Endothelial cell of umbilical vein (primary cell): ENCODE data around the gene MAPKAPK2. TPM values are rescaled to one million over a fixed set of nuclear protein-coding genes. Genes with fewer than 3 reads are reported as not detected.

Source experiments
- BruUV-seq: library from RNA; stranded (reverse); fragments of 400-500 nt; replicated peaks from 2 replicates; lab custom pipeline; 2021; lab: Mats Ljungman, UMichigan
- CTCF ChIA-PET: fragments of 300-600, 350-600 bp; sonication (Branson Sonifier 250); formaldehyde crosslinking; loops from one replicate; lab custom pipeline; 2021; ENCODE audit warnings: antibody characterized with exemption, inconsistent platforms; lab: Charles Lee
- POLR2A ChIA-PET: fragments of 300-600, 350-600 bp; sonication (Branson Sonifier 250); formaldehyde crosslinking; loops from one replicate; lab custom pipeline; 2021; ENCODE audit warnings: antibody characterized with exemption, inconsistent platforms; lab: Charles Lee
- DNase-seq: peaks from one replicate; pipeline ENCODE4 v3.0.0-alpha.2; 2011; ENCODE audit warnings: low read depth, low spot score
- FAIRE-seq: peaks from 2 replicates; lab custom pipeline; 2011; peaks lifted over from hg19 to GRCh38; lab: Jason Lieb, UNC
- H2AFZ ChIP-seq: 2 replicates; pipeline ENCODE4 v1.6.0; 2012; ENCODE audit warnings: low read depth, low read length, control low read depth, inconsistent platforms
- H3K27ac ChIP-seq: 2 replicates; pipeline ENCODE4 v1.5.1; 2011; ENCODE audit warnings: low read depth, mild to moderate bottlenecking, control low read depth, low read length, moderate library complexity; ENCODE audit not compliant: insufficient read depth
- H3K27me3 ChIP-seq, 2 experiments: 2 replicates each; pipeline versions ENCODE4 v1.6.0 to v1.6.1; 2011; ENCODE audit warnings: low read length in 2 of 2, mixed read lengths in 1 of 2; ENCODE audit not compliant: control insufficient read depth in 2 of 2, insufficient read depth in 2 of 2
- H3K36me3 ChIP-seq, 2 experiments: 2 replicates in 1 of 2; 3 replicates in 1 of 2; pipeline ENCODE4 v1.5.1; 2011; ENCODE audit warnings: low read length in 2 of 2, mild to moderate bottlenecking in 1 of 2, moderate library complexity in 1 of 2; ENCODE audit not compliant: control insufficient read depth in 2 of 2, insufficient read depth in 2 of 2; ENCODE audit errors: extremely low read depth in 1 of 2
- H3K4me1 ChIP-seq: 3 replicates; pipeline ENCODE4 v1.5.1; 2011; ENCODE audit warnings: mild to moderate bottlenecking, low read length; ENCODE audit not compliant: control insufficient read depth, insufficient read depth; ENCODE audit errors: extremely low read depth
- H3K4me2 ChIP-seq: 2 replicates; pipeline ENCODE4 v1.6.1; 2011; ENCODE audit warnings: low read length, control low read depth, mixed read lengths; ENCODE audit not compliant: insufficient read depth
- H3K4me3 ChIP-seq, 3 experiments: fragments of 200-600 bp in 1 of 3; sonication (generic), shearing (Covaris generic) in 1 of 3; replicated peaks in 1 of 3; 2 replicates each; pipeline ENCODE4 v1.5.1; 2011 to 2016; ENCODE audit warnings: control low read depth in 3 of 3, low read length in 3 of 3, mild to moderate bottlenecking in 2 of 3, inconsistent platforms in 1 of 3, low read depth in 1 of 3, moderate library complexity in 1 of 3; ENCODE audit not compliant: insufficient read depth in 1 of 3
- H3K79me2 ChIP-seq: 2 replicates; pipeline ENCODE4 v1.6.0; 2012; ENCODE audit warnings: low read length, inconsistent platforms; ENCODE audit not compliant: control insufficient read depth, insufficient read depth
- H3K9ac ChIP-seq: replicated peaks from 2 replicates; pipeline ENCODE3; 2011; ENCODE audit warnings: low read length, control low read depth; ENCODE audit not compliant: insufficient read depth; ENCODE audit errors: extremely low read depth
- H3K9me1 ChIP-seq: replicated peaks from 3 replicates; pipeline ENCODE4 v1.6.0; 2011; ENCODE audit warnings: mild to moderate bottlenecking, low read length; ENCODE audit not compliant: control insufficient read depth, insufficient read depth; ENCODE audit errors: extremely low read depth
- H3K9me3 ChIP-seq: replicated peaks from 2 replicates; pipeline ENCODE4 v1.5.1; 2012; ENCODE audit warnings: low read length, inconsistent platforms; ENCODE audit not compliant: control insufficient read depth, insufficient read depth
- H4K20me1 ChIP-seq: replicated peaks from 2 replicates; pipeline ENCODE3; 2011; ENCODE audit warnings: mild to moderate bottlenecking, low read length; ENCODE audit not compliant: control insufficient read depth, insufficient read depth; ENCODE audit errors: extremely low read depth
- JUN ChIP-seq: IDR thresholded peaks from 2 replicates; pipeline ENCODE4 v1.6.1; 2011; ENCODE audit warnings: borderline replicate concordance, low read depth; ENCODE audit not compliant: insufficient read length, insufficient read depth
- MYC ChIP-seq: IDR thresholded peaks from one replicate; pipeline ENCODE4 v1.6.1; 2011; ENCODE audit warnings: mild to moderate bottlenecking, low read depth, low read length
- POLR2A ChIP-seq: IDR thresholded peaks from 2 replicates; pipeline ENCODE4 v1.6.1; 2012; ENCODE audit warnings: low read depth, mild to moderate bottlenecking, control low read depth, low read length
- POLR2AphosphoS5 ChIP-seq: IDR thresholded peaks from 2 replicates; pipeline ENCODE4 v1.6.1; 2012; ENCODE audit warnings: low read depth, mild to moderate bottlenecking, control low read depth, low read length, moderate library complexity; ENCODE audit not compliant: insufficient read depth
- dilution Hi-C: fragments of 300-500 bp; cut with MboI; formaldehyde crosslinking; loops from one replicate; pipeline ENCODE4 v1.15.0; 2019; ENCODE audit warnings: low sequenced_read_pairs; ENCODE audit not compliant: extremely low pct_ligation_motif_present
- intact Hi-C: fragments of 100-400 bp; cut with micrococcal nuclease; formaldehyde crosslinking; loops from one replicate; pipeline ENCODE4 v1.10.0; 2022
- polyA plus RNA-seq, 4 experiments: library from polyadenylated mRNA; depleted of rRNA in 3 of 4; stranded (reverse) in 3 of 4; unstranded in 1 of 4; fragments of >200 nt; gene quantifications; 2 replicates each; pipeline versions ENCODE4 v1.2.1 to v1.2.3, GENCODE V29; 2011 to 2012; ENCODE audit warnings: missing spikeins in 1 of 4
- total RNA-seq: library from RNA; stranded (reverse); gene quantifications from 2 replicates; pipeline ENCODE4 v1.2.3, GENCODE V29; 2021
- TF ChIP-seq, protein P1 (sequence below), 2 donors: IDR thresholded peaks; 1 replicate in 1 of 2; 2 replicates in 1 of 2; pipeline ENCODE4 v1.5.1; 2011; ENCODE audit warnings: low read length in 2 of 2, mild to moderate bottlenecking in 2 of 2, moderate library complexity in 2 of 2, control low read depth in 1 of 2, inconsistent platforms in 1 of 2, low read depth in 1 of 2; ENCODE audit not compliant: insufficient read depth in 1 of 2; ENCODE audit errors: extremely low read depth in 1 of 2
- TF ChIP-seq, protein P2 (sequence below): IDR thresholded peaks from 2 replicates; pipeline ENCODE4 v1.6.1; 2011; ENCODE audit not compliant: insufficient read depth, insufficient read length

The MAPKAPK2 gene
- total and polyA plus RNA-seq, 2 donors (not counting 3 experiments of a cell fraction or from before 2014, with no cell fraction given): 52.9 to 69.1 TPM

DNA sequence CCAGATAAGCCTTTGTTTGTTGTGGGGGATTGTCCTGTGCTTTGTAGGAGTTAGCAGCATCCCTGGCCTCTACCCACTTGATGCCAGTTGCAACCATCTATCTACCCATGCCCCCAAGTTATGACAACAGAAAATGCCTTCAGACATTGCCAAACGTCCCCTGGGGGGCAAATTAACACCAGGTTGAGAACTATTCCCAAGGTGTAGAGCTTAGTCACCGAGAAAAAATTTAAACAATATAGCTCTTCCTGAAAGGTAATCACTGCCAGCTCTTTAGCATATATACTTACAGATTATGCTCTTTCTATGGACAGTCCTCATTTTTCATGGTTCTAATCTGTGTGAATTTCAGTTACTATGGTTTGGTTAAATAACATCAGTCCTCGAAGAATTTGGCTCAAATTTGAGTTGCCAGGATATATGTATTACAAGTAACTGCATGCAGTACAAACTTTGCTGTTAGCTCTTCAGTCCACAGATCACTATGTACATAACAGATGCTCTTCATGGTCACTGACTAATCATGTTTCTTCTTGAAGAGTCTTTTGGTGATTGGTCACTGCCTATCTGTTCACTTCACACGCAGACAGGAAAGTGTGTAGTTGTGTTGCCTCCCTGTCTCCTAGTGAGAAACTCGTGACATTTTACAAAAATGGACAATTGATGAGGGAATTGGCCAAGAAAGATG lies 25.2 kb downstream of the MAPKAPK2 start:
- ChIA-PET POLR2A (no interaction called here), CTCF (interaction anchor here (1.0 to 1.6 kb wide), 3 partner anchors 14 to 203 kb away, joined by 3 to 4 read pairs (median 3); no protein-coding TSS in a partner anchor)
- H3K36me3 ChIP-seq: no peaks in the 10 kb centered on the region
- H3K9me3 ChIP-seq: no peaks in the 10 kb centered on the region
- no peak for FAIRE-seq
- DNase-seq: no peak
- no peak overlapping the region for H2AFZ ChIP-seq
- peaks cover 75% of the 10 kb centered on the region for H3K79me2 ChIP-seq
- peaks cover 15% of the 10 kb centered on the region for H3K4me1 ChIP-seq
- BruUV-seq: no TSS peak
- dilution Hi-C loops (no loop called here), intact Hi-C loops (no loop called here)
- no peaks in the 10 kb centered on the region for H3K27me3 ChIP-seq
- H3K9me1 ChIP-seq: no peaks in the 10 kb centered on the region
- TF ChIP-seq JUN: no peak
- no peak for TF ChIP-seq MYC
- no peak for TF ChIP-seq POLR2A
- TF ChIP-seq, protein P1, sequence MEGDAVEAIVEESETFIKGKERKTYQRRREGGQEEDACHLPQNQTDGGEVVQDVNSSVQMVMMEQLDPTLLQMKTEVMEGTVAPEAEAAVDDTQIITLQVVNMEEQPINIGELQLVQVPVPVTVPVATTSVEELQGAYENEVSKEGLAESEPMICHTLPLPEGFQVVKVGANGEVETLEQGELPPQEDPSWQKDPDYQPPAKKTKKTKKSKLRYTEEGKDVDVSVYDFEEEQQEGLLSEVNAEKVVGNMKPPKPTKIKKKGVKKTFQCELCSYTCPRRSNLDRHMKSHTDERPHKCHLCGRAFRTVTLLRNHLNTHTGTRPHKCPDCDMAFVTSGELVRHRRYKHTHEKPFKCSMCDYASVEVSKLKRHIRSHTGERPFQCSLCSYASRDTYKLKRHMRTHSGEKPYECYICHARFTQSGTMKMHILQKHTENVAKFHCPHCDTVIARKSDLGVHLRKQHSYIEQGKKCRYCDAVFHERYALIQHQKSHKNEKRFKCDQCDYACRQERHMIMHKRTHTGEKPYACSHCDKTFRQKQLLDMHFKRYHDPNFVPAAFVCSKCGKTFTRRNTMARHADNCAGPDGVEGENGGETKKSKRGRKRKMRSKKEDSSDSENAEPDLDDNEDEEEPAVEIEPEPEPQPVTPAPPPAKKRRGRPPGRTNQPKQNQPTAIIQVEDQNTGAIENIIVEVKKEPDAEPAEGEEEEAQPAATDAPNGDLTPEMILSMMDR (IDR thresholded peaks at IDR 0.05; ENCODE audit: extremely low read depth in 1 of 2, insufficient read depth in 1 of 2, low read depth in 1 of 2, low read length in 2 of 2): no peak
- TF ChIP-seq, protein P2, sequence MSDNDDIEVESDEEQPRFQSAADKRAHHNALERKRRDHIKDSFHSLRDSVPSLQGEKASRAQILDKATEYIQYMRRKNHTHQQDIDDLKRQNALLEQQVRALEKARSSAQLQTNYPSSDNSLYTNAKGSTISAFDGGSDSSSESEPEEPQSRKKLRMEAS: no peak
- H3K9ac ChIP-seq: no peak overlapping the region
- no peak overlapping the region for H3K4me3 ChIP-seq
- H3K27ac ChIP-seq: no peak overlapping the region
- no peak overlapping the region for H3K4me2 ChIP-seq
- H4K20me1 ChIP-seq: peaks cover 5% of the 10 kb centered on the region

DNA sequence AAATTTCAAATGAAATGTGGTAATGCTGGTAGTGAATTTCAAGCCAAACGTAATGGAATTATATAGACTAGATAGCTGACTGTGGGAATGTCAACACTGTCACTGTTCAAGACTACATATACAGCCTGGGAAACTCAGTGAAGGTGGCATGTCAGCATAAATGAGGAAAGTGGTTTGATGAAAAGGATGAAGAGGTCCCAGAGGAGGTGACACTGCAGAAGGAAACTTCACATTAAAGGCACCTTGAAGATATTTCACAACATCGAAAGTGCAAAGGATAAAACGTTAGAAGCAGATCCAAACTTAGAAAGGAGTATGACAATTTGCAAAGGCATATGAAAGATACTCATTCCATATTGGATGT lies 25.7 kb downstream of the MAPKAPK2 start:
- Histone ChIP-seq H3K9me3 (no peaks in the 10 kb centered on the region), H3K9me1 (no peaks in the 10 kb centered on the region), H4K20me1 (peaks cover 5% of the 10 kb centered on the region), H3K4me3 (no peak overlapping the region), H3K27me3 (no peaks in the 10 kb centered on the region), H3K27ac (no peak overlapping the region), H3K9ac (no peak overlapping the region), H3K79me2 (peaks cover 74% of the 10 kb centered on the region), H3K4me2 (no peak overlapping the region), H2AFZ (no peak overlapping the region), H3K4me1 (peaks cover 15% of the 10 kb centered on the region), H3K36me3 (no peaks in the 10 kb centered on the region)
- intact Hi-C loops (no loop called here), dilution Hi-C loops (no loop called here)
- ChIA-PET CTCF (interaction anchor here (1.0 to 1.6 kb wide), 3 partner anchors 14 to 202 kb away, joined by 3 to 4 read pairs (median 3); no protein-coding TSS in a partner anchor), POLR2A (no interaction called here)
- FAIRE-seq (no peak), DNase-seq (no peak)
- BruUV-seq: no TSS peak
- TF ChIP-seq POLR2AphosphoS5 (no peak), JUN (no peak)
